OCI-LY1 (cell line): ENCODE measurements around the gene IRF2BP1.

Experiments used
- EZH2 ChIP-seq: fragments of 200-600 bp; sonication (generic), shearing (Covaris generic); IDR thresholded peaks from 2 replicates; pipeline ENCODE4 v1.8.0; 2017; ENCODE audit warnings: borderline replicate concordance, mixed run types, mild to moderate bottlenecking, antibody characterized with exemption, low read length, moderate library complexity, mixed read lengths
- TF ChIP-seq, protein P1 (sequence below): fragments of 200-600 bp; sonication (generic), shearing (Covaris generic); IDR thresholded peaks from 2 replicates; pipeline ENCODE4 v1.5.1; 2017; ENCODE audit warnings: mild to moderate bottlenecking, antibody characterized with exemption, low read length, moderate library complexity, mixed read lengths

DNA sequence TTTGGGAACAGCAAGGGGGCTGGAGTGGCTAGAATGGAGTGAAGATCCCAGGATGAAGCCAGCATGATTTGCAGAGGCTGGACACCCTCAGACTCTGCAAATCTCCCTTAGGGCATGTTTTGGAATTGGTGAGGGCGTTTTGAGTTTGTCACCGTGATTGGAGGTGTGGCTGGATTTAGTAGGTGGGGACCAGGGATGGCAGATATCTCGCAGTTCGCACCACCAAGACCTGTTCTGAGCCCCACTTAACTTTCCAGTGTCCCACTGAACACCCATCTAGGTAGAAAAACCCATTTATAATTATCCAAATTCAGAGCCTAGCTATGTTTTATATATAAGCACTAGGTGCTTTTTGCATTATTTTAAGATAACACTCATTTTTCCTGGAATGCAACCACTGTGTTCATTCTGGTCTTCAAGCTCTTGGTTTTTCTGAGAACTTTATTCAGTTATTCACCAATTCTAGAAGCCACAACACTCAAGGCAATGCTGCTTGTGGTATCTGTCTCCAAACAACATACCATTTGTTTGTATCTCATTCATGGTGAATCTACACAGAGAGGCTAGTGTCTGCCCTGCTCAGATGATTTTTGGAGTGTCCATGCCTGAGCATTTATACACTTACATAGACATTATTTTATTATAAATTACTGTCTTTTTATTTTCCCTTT is 31.6 kb upstream of the IRF2BP1 start:
- TF ChIP-seq, protein P1, sequence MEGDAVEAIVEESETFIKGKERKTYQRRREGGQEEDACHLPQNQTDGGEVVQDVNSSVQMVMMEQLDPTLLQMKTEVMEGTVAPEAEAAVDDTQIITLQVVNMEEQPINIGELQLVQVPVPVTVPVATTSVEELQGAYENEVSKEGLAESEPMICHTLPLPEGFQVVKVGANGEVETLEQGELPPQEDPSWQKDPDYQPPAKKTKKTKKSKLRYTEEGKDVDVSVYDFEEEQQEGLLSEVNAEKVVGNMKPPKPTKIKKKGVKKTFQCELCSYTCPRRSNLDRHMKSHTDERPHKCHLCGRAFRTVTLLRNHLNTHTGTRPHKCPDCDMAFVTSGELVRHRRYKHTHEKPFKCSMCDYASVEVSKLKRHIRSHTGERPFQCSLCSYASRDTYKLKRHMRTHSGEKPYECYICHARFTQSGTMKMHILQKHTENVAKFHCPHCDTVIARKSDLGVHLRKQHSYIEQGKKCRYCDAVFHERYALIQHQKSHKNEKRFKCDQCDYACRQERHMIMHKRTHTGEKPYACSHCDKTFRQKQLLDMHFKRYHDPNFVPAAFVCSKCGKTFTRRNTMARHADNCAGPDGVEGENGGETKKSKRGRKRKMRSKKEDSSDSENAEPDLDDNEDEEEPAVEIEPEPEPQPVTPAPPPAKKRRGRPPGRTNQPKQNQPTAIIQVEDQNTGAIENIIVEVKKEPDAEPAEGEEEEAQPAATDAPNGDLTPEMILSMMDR: no peak
- no peak for TF ChIP-seq EZH2
